ENCODE measurements around the gene IFNGR2. TPM values are rescaled to one million over a fixed set of nuclear protein-coding genes. Genes with fewer than 3 reads are reported as not detected.

IFNGR2 gene
- total and polyA plus RNA-seq, 2 of the 13 experiments (the other 11 are each of a cell fraction or from before 2014, with no cell fraction given) = 61.3 to 117 TPM

DNA sequence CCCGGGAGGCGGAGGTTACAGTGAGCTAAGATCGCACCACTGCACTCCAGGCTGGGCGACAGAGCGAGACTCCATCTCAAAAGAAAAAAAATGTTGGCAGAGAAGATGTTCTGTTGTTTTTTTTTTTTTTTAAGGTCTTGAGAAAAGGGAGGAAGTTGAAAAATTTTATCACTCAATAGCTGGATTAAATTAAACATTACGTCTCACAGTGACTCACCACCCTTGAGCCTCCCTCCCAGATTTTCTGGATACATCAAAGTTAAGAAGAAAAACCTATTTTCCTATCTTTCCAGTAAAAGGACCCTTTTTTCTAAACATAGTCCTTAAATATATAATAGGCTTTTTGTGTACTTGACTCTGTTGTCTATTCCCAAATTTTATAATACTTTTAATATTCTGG is 42.9 kb upstream of the IFNGR2 start:
- FAIRE-seq (no peak), ATAC-seq (no peak), DNase-seq (ENCODE audit: low spot score) (no peak)
- no peak overlapping the region for H3K4me3 ChIP-seq (replicated peaks in 1 of 3; ENCODE audit: insufficient read depth in 1 of 3, low read depth in 2 of 3, low read length in 3 of 3)
- no peak overlapping the region for H3K4me2 ChIP-seq (ENCODE audit: low read depth, low read length)
- H3K27ac ChIP-seq (ENCODE audit: extremely low read length, insufficient read depth, low read length) = no peak overlapping the region
- ChIA-PET CTCF (ENCODE audit: low intra/inter-chr PET ratio, low total read pairs) (interaction anchor here (2.0 to 3.0 kb wide), 2 partner anchors 85 to 161 kb away, joined by 7 to 22 read pairs; no protein-coding TSS in a partner anchor), POLR2A (interaction anchor here (1.3 kb wide), 1 partner anchor 132 kb away, joined by 3 read pairs; no protein-coding TSS in a partner anchor)
- in situ Hi-C loops (cut with HindIII; ENCODE audit: extremely low pct_ligation_motif_present, low pct_unique_long_range_greater_than_20kb) (loop anchor here (5.0 kb wide), 1 partner anchor 163 kb away; no protein-coding TSS in a partner anchor), intact Hi-C loops (cut with micrococcal nuclease; ENCODE audit: unreplicated experiment) (loop anchor here (5.0 kb wide), 1 partner anchor 42 kb away; the partner anchor contains the start of gene IFNGR2)
- no peak overlapping the region for H2AFZ ChIP-seq (ENCODE audit: low read length)
- TF ChIP-seq, protein P1, sequence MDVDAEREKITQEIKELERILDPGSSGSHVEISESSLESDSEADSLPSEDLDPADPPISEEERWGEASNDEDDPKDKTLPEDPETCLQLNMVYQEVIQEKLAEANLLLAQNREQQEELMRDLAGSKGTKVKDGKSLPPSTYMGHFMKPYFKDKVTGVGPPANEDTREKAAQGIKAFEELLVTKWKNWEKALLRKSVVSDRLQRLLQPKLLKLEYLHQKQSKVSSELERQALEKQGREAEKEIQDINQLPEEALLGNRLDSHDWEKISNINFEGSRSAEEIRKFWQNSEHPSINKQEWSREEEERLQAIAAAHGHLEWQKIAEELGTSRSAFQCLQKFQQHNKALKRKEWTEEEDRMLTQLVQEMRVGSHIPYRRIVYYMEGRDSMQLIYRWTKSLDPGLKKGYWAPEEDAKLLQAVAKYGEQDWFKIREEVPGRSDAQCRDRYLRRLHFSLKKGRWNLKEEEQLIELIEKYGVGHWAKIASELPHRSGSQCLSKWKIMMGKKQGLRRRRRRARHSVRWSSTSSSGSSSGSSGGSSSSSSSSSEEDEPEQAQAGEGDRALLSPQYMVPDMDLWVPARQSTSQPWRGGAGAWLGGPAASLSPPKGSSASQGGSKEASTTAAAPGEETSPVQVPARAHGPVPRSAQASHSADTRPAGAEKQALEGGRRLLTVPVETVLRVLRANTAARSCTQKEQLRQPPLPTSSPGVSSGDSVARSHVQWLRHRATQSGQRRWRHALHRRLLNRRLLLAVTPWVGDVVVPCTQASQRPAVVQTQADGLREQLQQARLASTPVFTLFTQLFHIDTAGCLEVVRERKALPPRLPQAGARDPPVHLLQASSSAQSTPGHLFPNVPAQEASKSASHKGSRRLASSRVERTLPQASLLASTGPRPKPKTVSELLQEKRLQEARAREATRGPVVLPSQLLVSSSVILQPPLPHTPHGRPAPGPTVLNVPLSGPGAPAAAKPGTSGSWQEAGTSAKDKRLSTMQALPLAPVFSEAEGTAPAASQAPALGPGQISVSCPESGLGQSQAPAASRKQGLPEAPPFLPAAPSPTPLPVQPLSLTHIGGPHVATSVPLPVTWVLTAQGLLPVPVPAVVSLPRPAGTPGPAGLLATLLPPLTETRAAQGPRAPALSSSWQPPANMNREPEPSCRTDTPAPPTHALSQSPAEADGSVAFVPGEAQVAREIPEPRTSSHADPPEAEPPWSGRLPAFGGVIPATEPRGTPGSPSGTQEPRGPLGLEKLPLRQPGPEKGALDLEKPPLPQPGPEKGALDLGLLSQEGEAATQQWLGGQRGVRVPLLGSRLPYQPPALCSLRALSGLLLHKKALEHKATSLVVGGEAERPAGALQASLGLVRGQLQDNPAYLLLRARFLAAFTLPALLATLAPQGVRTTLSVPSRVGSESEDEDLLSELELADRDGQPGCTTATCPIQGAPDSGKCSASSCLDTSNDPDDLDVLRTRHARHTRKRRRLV (CRISPR knock-in tag; IDR thresholded peaks at IDR 0.05) = no peak
- TF ChIP-seq RBAK (CRISPR knock-in tag; IDR thresholded peaks at IDR 0.05) (no peak), FOXK2 (IDR thresholded peaks at IDR 0.05) (no peak), ZC3H4 (CRISPR knock-in tag; IDR thresholded peaks at IDR 0.05; ENCODE audit: borderline replicate concordance) (no peak), SMAD9 (CRISPR knock-in tag; IDR thresholded peaks at IDR 0.05) (no peak), RFXAP (CRISPR knock-in tag; IDR thresholded peaks at IDR 0.05; ENCODE audit: borderline replicate concordance) (no peak), SMC3 (IDR thresholded peaks at IDR 0.05; ENCODE audit: low read length) (no peak), MTA3 (CRISPR knock-in tag; IDR thresholded peaks at IDR 0.05) (no peak), ONECUT2 (CRISPR knock-in tag; IDR thresholded peaks at IDR 0.05) (no peak), ZFP37 (CRISPR knock-in tag; IDR thresholded peaks at IDR 0.05; ENCODE audit: borderline replicate concordance) (no peak)
- TF ChIP-seq, protein P2, sequence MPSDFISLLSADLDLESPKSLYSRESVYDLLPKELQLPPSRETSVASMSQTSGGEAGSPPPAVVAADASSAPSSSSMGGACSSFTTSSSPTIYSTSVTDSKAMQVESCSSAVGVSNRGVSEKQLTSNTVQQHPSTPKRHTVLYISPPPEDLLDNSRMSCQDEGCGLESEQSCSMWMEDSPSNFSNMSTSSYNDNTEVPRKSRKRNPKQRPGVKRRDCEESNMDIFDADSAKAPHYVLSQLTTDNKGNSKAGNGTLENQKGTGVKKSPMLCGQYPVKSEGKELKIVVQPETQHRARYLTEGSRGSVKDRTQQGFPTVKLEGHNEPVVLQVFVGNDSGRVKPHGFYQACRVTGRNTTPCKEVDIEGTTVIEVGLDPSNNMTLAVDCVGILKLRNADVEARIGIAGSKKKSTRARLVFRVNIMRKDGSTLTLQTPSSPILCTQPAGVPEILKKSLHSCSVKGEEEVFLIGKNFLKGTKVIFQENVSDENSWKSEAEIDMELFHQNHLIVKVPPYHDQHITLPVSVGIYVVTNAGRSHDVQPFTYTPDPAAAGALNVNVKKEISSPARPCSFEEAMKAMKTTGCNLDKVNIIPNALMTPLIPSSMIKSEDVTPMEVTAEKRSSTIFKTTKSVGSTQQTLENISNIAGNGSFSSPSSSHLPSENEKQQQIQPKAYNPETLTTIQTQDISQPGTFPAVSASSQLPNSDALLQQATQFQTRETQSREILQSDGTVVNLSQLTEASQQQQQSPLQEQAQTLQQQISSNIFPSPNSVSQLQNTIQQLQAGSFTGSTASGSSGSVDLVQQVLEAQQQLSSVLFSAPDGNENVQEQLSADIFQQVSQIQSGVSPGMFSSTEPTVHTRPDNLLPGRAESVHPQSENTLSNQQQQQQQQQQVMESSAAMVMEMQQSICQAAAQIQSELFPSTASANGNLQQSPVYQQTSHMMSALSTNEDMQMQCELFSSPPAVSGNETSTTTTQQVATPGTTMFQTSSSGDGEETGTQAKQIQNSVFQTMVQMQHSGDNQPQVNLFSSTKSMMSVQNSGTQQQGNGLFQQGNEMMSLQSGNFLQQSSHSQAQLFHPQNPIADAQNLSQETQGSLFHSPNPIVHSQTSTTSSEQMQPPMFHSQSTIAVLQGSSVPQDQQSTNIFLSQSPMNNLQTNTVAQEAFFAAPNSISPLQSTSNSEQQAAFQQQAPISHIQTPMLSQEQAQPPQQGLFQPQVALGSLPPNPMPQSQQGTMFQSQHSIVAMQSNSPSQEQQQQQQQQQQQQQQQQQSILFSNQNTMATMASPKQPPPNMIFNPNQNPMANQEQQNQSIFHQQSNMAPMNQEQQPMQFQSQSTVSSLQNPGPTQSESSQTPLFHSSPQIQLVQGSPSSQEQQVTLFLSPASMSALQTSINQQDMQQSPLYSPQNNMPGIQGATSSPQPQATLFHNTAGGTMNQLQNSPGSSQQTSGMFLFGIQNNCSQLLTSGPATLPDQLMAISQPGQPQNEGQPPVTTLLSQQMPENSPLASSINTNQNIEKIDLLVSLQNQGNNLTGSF (CRISPR knock-in tag; IDR thresholded peaks at IDR 0.05) = no peak
- H3K27me3 ChIP-seq (ENCODE audit: control insufficient read depth in 1 of 2, insufficient read depth in 2 of 2, low read length in 2 of 2) = no peaks in the 10 kb centered on the region
- H3K36me3 ChIP-seq (replicated peaks in 1 of 2; ENCODE audit: control insufficient read depth in 1 of 2, insufficient read depth in 2 of 2, low read length in 2 of 2) = peaks cover 1 to 7% of the 10 kb centered on the region in 2 experiments; a peak in 1 of 5 replicates
- H3K9ac ChIP-seq (ENCODE audit: insufficient read depth, low read depth, low read length) = no peak overlapping the region
- peaks cover 38% of the 10 kb centered on the region for H3K4me1 ChIP-seq (ENCODE audit: insufficient read depth, low read length)
- H3K79me2 ChIP-seq (ENCODE audit: insufficient read depth, low read length) = no peaks in the 10 kb centered on the region
- 99% methylated on average over 6 of the region's 6 CpGs for WGBS (ENCODE audit: low lambda C conversion rate)
- no peaks in the 10 kb centered on the region for H4K20me1 ChIP-seq (ENCODE audit: insufficient read depth, low read length)
- no peaks in the 10 kb centered on the region for H3K9me3 ChIP-seq (ENCODE audit: low read length)
- BruUV-seq (replicated peaks) = no TSS peak

Measured in HepG2 (cell line).